GM21360 (cell line): Measurements from ENCODE around the gene FBXO3.
"Not testable (repeated sequence)": the region's sequence is repeated elsewhere in the genome, so short reads cannot be mapped to it uniquely, and the experiment has no call there.

Source experiments
- ATAC-seq: cut with Tn5 transposase; IDR thresholded peaks from one replicate; pipeline ENCODE4 v1.9.1; 2021; ENCODE audit warnings: mild to moderate bottlenecking, moderate library complexity; ENCODE audit not compliant: unreplicated experiment

FBXO3 gene

DNA sequence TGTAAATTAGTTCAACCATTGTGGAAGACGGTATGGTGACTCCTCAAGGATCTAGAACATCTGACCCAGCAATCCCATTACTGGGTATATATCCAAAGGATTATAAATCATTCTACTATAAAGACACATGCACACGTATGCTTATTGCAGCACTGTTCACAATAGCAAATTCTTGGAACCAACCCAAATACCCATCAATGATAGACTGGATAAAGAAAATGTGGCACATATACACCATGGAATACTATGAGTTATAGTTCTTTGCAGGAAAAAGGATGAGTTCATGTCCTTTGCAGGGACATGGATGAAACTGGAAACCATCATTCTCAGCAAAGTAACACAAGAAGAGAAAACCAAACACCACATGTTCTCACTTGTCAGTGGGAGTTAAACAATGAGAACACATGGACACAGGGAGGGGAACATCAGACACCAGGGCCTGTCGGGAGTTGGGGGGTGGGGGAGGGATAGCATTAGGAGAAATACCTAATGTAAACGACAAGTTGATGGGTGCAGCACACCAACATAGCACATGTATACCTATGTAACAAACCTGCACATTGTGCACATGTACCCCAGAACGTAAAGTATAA lies 45.2 kb downstream of the FBXO3 start:
- ATAC-seq = not testable (repeated sequence)

GRCh38 chr11:33727539-33727938 lies 46.8 kb downstream of the FBXO3 start:
- not testable (repeated sequence) for ATAC-seq

DNA sequence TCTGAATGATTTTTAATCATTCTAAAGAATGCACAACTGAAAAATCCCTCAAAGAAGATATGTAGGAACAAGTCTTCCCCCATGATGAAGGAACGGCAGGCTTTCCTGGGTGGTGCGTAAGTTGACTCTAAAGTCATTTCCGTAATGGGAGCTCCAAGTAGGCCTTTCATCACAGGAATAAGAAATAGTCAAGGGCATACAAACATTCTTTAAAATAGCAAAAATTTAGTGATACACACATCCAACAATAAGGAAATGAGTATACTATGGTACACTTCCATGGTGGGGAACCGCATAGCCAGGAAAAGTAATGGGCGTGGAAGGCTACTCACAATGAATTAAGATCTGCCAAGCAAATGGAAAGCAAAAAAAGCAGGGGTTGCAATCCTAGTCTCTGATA lies 48.8 kb downstream of the FBXO3 start:
- no peak for ATAC-seq

DNA sequence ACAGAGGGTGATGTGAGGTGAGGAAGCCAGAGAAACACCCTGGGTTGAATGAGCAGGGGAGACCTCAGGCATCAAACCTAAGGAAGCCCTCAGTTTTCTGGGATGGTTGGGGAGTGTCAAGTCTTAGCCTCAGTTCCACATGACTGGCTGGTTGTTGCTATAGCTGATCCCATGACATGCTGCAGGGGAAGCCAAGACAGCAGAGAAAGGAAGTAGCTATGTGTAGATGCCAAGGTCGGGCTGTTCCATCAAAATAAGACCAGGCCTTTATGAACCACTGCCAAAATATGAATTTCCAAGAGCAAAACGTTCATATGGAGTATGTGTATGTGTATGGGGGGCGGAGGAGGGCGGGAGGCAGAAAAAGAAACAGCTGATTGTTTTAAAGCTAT lies 49.7 kb downstream of the FBXO3 start:
- no peak for ATAC-seq

DNA sequence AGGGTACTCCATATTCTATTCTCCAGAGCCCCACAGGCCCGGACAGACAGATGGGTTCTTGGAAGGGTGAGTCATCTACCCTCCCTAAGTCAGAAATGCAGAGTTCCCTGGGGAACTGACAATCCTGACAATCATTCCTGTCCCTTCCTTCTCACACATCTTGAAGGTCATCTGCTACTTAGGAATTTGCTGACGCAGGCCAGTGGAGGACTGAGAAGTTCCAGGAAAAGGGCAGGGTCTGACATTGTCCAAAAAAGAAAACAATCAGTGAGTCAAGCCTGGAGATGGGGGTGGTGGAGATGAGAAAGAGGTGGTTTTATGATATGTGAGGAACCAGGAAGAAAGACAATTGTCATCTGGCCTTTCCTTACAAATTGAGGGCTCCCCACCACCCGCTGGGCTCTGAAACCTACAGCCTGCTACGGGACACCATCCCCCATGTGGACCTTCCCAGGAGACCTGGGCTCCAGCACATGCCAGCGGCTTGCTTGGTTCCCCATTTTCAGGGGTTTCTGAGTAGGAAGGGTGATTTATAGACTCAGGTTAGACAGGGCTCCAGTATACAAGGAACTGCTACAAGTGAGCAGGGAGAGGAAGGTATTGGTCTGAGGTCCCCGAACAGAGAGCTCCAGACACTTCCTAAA lies 51.0 kb downstream of the FBXO3 start:
- ATAC-seq = peak; percentile 8

- peak; percentile 85 for ATAC-seq
Measured at GRCh38 chr11:33722590-33723234, 51.6 kb downstream of the FBXO3 start.

- ATAC-seq = no peak
Measured at GRCh38 chr11:33721984-33722383, 52.3 kb downstream of the FBXO3 start.

DNA sequence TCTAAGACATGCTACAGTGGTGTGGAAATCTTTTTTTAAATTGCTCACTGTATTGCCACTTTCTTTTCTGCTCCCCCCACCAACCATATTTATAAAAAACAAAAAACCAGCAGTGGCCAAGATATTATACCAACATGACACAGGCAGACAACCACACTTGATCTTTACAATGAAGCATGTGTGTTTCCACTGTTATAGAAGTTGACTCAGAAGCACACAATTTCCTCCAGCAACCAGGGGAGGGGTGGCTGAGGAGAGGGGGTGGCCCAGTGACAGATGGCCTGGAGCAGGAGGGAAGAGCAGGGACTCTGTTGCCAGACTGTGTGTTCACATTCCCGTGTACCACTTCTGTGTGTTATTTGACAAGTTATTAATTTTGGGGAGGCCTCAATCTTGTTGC lies 52.9 kb downstream of the FBXO3 start:
- ATAC-seq = no peak

- ATAC-seq = no peak
Measured at GRCh38 chr11:33719587-33719986, 54.7 kb downstream of the FBXO3 start.

- no peak for ATAC-seq
Measured at GRCh38 chr11:33718440-33718839, 55.9 kb downstream of the FBXO3 start.

- ATAC-seq = no peak
Measured at GRCh38 chr11:33716243-33716642, 58.1 kb downstream of the FBXO3 start.

- no peak for ATAC-seq
Measured at GRCh38 chr11:33713856-33714398, 60.4 kb downstream of the FBXO3 start.

DNA sequence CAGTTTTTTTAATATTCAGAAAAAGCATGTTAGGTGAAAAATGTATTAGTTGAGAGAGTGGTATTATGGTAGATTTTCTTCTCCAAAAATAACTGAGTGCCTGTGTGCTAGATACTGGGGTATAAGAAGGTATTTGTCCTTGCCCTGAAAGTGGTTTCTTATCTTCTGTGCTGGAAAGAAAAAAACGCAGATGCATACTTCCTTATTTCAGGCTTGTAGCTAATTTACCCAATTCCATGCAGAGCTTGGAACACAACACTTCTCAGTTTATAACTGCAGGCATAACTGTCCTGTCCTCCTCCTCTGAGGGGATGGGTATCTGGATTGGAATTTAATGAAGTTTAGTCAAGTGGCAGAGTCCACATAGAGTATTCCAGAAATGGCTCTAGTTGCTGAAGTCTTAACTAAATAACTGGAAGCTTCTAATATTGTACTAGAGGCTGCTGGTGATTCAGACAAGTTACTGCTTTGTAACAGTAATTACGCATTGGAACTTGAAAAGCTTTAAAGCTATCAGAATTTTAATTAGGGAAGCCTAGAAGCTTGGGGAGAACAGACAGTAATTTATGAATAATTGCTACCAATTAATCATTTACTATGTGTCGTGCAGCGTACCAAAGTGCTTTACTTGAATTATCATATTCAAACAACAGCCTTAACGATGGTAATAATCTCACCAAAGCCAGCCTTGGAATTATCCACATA lies 61.0 kb downstream of the FBXO3 start:
- no peak for ATAC-seq

- ATAC-seq = no peak
Measured at GRCh38 chr11:33712436-33712835, 61.9 kb downstream of the FBXO3 start.

- no peak for ATAC-seq
Measured at GRCh38 chr11:33709466-33709865, 64.9 kb downstream of the FBXO3 start.

GRCh38 chr11:33708985-33709384 lies 65.3 kb downstream of the FBXO3 start:
- ATAC-seq = no peak

DNA sequence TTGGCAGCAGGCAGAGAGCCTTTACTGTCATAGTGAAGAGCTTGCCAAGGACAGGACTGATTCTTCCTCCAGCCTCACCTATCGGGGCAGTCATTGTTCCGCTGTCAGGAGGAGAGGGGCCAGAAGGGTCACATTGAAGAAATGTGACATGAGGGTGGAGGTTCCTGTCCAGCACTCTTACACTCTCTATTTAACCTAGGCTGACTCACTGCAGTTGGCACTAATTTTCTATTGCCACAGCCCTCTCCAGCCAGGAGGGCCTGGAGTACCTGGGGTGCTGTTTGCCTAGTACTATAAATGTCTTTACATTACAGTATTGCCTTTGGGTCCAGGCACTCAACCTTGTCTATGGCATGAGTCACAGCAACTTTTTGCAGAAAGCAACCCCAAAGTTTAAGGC lies 66.5 kb downstream of the FBXO3 start:
- ATAC-seq = not testable (repeated sequence)

DNA sequence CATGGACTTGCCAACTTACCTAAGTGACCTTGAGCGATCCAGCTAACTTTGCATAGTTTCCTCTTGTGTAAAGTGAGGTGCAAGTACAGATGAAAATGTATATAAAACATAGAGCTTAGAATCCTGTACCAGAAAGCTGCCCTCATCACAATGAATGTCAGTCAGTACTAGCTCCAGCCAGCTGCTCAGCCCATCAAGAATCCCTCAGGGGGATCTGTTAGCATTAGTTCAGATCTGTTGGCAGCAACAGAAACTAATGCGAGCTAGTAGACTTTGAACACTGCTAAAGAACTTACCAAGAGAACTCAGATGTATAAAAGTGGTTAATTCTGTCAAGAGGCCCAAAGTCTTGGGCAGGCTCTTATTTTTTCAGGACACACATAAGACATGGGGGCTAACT lies 67.4 kb downstream of the FBXO3 start:
- no peak for ATAC-seq

DNA sequence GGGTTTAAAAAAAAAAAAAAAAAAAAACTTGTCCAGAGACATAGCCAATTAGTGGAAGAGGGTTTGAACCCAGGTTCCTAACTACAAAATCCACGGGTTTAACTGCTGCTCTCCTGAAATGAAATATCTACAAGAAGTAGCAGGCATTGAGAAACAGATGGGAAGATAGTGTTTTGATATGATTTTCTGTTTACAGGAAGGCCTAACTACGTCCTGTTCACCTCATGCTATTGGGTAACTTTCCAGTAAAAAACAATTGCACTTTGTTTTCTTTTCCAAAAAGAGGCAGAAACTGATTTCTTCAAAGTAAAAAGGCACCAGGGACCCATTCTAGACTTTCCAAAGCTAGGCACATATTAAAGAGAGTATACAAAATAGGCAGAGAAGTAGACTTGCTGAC lies 67.8 kb downstream of the FBXO3 start:
- no peak for ATAC-seq

- no peak for ATAC-seq
Measured at GRCh38 chr11:33704240-33705002, 69.9 kb downstream of the FBXO3 start.

GRCh38 chr11:33703788-33704187 lies 70.5 kb downstream of the FBXO3 start:
- ATAC-seq = no peak
